OCI-LY3 (cell line): ENCODE data around the gene CDK17.
"Not testable (repeated sequence)": the region's sequence is repeated elsewhere in the genome, so short reads cannot be mapped to it uniquely, and the experiment has no call there.

Experiments used
- CTCF ChIP-seq: fragments of 200-600, 300-600 bp; sonication (generic); IDR thresholded peaks from 2 replicates; pipeline ENCODE4 v1.5.1; 2014; ENCODE audit warnings: antibody characterized with exemption, low read length, low read depth
- EZH2phosphoT487 ChIP-seq: fragments of 200-600 bp; shearing (Covaris generic); IDR thresholded peaks from 2 replicates; pipeline ENCODE4 v1.6.1; 2018; ENCODE audit warnings: antibody characterized with exemption, mixed run types, low read depth

DNA sequence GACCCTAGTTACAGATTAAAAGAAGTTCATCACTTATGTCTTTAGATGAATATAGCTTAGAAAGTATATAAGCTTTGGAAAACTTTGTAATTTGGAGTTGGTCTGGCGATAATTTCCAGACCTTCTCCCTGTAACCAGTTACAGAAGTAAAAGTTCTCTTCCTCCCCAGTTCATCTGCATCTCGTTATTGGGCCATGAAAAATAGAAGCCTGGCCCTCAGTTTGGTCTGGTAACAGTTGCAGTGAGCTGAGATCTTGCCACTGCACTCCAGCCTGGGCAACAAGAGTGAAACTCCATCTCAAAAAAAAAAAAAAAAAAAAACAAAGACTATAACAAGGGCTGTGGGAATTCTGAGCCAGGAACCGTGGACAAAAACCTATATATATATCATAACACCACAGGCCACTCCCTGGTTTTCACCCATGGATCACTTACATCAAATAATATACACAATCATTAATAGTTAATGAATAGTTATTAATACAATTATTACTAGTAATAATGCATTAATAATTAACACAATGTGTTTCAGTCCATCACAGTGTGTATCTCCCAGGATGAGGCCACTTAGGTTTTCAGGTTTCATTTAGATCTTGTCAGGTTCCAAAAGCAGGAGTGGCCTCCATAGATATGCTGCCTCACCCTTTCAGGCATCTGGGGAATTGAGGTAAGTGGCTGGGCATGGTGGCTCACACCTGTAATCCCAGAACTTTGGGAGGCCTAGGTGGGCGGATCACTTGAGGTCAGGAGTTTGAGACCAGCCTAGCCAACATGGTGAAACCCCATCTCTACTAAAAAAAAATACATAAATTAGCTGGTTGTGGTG, 32.5 kb upstream of the CDK17 start:
- not testable (repeated sequence) for TF ChIP-seq CTCF, EZH2phosphoT487
